Stomach (tissue), 9 donors: ENCODE measurements around the gene MEF2A. TPM values are rescaled to one million over a fixed set of nuclear protein-coding genes. Genes with fewer than 3 reads are reported as not detected.

Source experiments
- DNase-seq, 2 donors: peaks; one replicate each; pipeline versions ENCODE4 v3.0.0 to v3.0.0-alpha.2; 2013 to 2019
- H3K27ac ChIP-seq, 5 donors: fragments of 200-600 bp in 4 of 5; sonication (generic) in 4 of 5; one replicate each; pipeline ENCODE4 v1.5.1; 2013 to 2019; ENCODE audit warnings: mild to moderate bottlenecking in 1 of 5, moderate library complexity in 1 of 5
- H3K27me3 ChIP-seq, 3 donors: fragments of 200-600 bp; sonication (generic); one replicate each; pipeline ENCODE4 v1.5.1; 2017 to 2019; ENCODE audit warnings: mixed run types in 1 of 3
- H3K36me3 ChIP-seq, 4 donors: fragments of 200-600 bp; sonication (generic); 1 replicate in 3 of 4; 2 replicates in 1 of 4; pipeline ENCODE4 v1.5.1; 2016 to 2019
- H3K4me1 ChIP-seq, 4 donors: fragments of 200-600 bp; sonication (generic); one replicate each; pipeline ENCODE4 v1.5.1; 2016 to 2019
- H3K4me3 ChIP-seq, 4 donors: fragments of 200-600 bp; sonication (generic) in 3 of 4; one replicate each; pipeline ENCODE4 v1.5.1; 2016 to 2019; ENCODE audit warnings: mild to moderate bottlenecking in 1 of 4
- H3K9me3 ChIP-seq, 4 donors: fragments of 200-600 bp; sonication (generic); one replicate each; pipeline ENCODE4 v1.5.1; 2016 to 2019
- EP300 ChIP-seq: sonication (generic); formaldehyde crosslinking; IDR thresholded peaks from one replicate; pipeline ENCODE4 v1.6.1; 2017; ENCODE audit warnings: antibody characterized with exemption
- POLR2A ChIP-seq, 4 donors: fragments of 450-650 bp; IDR thresholded peaks; one replicate each; pipeline ENCODE4 v1.6.1; 2016; ENCODE audit warnings: antibody characterized with exemption in 4 of 4, control low read depth in 2 of 4, mild to moderate bottlenecking in 1 of 4, moderate library complexity in 1 of 4
- POLR2AphosphoS5 ChIP-seq, 3 donors: sonication (generic); formaldehyde crosslinking; IDR thresholded peaks; one replicate each; pipeline ENCODE4 v1.6.1; 2016; ENCODE audit warnings: antibody characterized with exemption in 3 of 3
- WGBS, 5 donors: extraction: QIAGEN DNeasy Blood & Tissue Kit in 3 of 5; methylation state at CpG; one replicate each; pipeline versions ENCODE4 v1.1.5 to v1.1.7; 2013 to 2018; 5-methylcytosine and 5-hydroxymethylcytosine counted together
- intact Hi-C: fragments of 100-400 bp; cut with DNase I; formaldehyde crosslinking; loops from one replicate; pipeline ENCODE4 v1.15.1; 2023; ENCODE audit warnings: low total_unique reads
- polyA plus RNA-seq, 3 donors: library from polyadenylated mRNA; stranded (reverse); fragments of 200-250 nt; gene quantifications; one replicate each; pipeline ENCODE4 v1.2.3, GENCODE V29; 2013
- total RNA-seq, 5 donors: library from RNA; depleted of rRNA; stranded (reverse); fragments of >200 nt; gene quantifications; one replicate each; pipeline versions ENCODE4 v1.1.0 to v1.2.3, GENCODE V29; 2014 to 2016
- TF ChIP-seq, protein P1 (sequence below), 7 experiments: fragments of 450-650 bp in 4 of 7; fragments of 200-600 bp in 3 of 7; sonication (generic) in 3 of 7; IDR thresholded peaks; one replicate each; pipeline ENCODE4 v1.5.1; 2016 to 2019; ENCODE audit warnings: antibody characterized with exemption in 7 of 7, control low read depth in 2 of 7, mild to moderate bottlenecking in 1 of 7
- donor health status: healthy with polysubstance abuse.
- donor health status: Bipolar disorder and iron deficiency.
- donor health status: healthy.

The MEF2A gene
- total and polyA plus RNA-seq, 8 donors: 11.0 to 85.2 (median 26.7) TPM

DNA sequence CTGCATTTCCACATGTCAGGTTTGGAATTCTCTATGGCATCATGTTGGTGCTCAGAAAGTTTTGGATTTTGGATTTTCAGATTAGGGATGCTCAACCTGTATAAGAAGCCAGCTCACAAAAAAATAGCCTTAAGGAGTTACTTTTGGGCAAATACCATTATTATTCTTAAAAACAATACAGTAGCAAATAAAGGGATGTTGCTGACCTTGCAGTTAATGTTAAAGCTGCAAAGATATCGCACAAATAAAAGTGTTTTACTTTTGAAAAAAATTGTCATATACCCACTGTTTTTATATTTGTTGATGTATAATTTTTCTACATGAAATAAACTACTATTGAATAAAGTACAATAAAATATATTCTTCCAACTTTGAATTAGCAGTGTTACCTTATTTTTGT, 107.3 kb downstream of the MEF2A start:
- no peak for DNase-seq
- H3K9me3 ChIP-seq: no peaks in the 10 kb centered on the region
- H3K4me3 ChIP-seq: no peak overlapping the region
- peaks cover 5 to 60% (median 44%) of the 10 kb centered on the region in 4 donors for H3K36me3 ChIP-seq
- H3K27me3 ChIP-seq: no peaks in the 10 kb centered on the region
- TF ChIP-seq POLR2A (IDR thresholded peaks at IDR 0.05): no peak
- TF ChIP-seq EP300: no peak
- TF ChIP-seq, protein P1, sequence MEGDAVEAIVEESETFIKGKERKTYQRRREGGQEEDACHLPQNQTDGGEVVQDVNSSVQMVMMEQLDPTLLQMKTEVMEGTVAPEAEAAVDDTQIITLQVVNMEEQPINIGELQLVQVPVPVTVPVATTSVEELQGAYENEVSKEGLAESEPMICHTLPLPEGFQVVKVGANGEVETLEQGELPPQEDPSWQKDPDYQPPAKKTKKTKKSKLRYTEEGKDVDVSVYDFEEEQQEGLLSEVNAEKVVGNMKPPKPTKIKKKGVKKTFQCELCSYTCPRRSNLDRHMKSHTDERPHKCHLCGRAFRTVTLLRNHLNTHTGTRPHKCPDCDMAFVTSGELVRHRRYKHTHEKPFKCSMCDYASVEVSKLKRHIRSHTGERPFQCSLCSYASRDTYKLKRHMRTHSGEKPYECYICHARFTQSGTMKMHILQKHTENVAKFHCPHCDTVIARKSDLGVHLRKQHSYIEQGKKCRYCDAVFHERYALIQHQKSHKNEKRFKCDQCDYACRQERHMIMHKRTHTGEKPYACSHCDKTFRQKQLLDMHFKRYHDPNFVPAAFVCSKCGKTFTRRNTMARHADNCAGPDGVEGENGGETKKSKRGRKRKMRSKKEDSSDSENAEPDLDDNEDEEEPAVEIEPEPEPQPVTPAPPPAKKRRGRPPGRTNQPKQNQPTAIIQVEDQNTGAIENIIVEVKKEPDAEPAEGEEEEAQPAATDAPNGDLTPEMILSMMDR (IDR thresholded peaks at IDR 0.05): no peak
- TF ChIP-seq POLR2AphosphoS5 (IDR thresholded peaks at IDR 0.05): no peak
- H3K4me1 ChIP-seq: peaks cover 0 to 13% (median 12%) of the 10 kb centered on the region in 4 donors
- no peak overlapping the region for H3K27ac ChIP-seq
- 96 to 100% (median 98%) methylated on average over 1 of the region's 1 CpG for WGBS, 5 donors
- intact Hi-C loops: no loop called here

DNA sequence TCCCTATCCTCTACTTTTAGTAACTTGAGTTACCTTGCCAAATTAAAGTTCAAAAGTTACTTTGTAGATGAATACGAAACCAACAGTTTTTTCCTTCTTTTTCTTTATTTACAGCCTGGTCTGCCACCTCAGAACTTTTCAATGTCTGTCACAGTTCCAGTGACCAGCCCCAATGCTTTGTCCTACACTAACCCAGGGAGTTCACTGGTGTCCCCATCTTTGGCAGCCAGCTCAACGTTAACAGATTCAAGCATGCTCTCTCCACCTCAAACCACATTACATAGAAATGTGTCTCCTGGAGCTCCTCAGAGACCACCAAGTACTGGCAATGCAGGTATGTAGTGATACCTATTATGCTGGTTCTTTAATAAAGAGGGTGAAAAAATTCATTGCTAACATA, 108.5 kb downstream of the MEF2A start:
- Histone ChIP-seq H3K4me3 (no peak overlapping the region), H3K9me3 (no peaks in the 10 kb centered on the region), H3K27me3 (no peaks in the 10 kb centered on the region), H3K27ac (no peak overlapping the region), H3K4me1 (peaks cover 0 to 2% (median under 1%) of the 10 kb centered on the region in 4 donors), H3K36me3 (peaks cover 10 to 71% (median 56%) of the 10 kb centered on the region in 4 donors)
- no peak for DNase-seq
- intact Hi-C loops: no loop called here
- TF ChIP-seq POLR2AphosphoS5 (IDR thresholded peaks at IDR 0.05): no peak
- TF ChIP-seq, protein P1 (IDR thresholded peaks at IDR 0.05): no peak
- TF ChIP-seq EP300: no peak
- no peak for TF ChIP-seq POLR2A (IDR thresholded peaks at IDR 0.05)
- WGBS, 5 donors: 85 to 93% (median 89%) methylated on average over 2 of the region's 2 CpGs

DNA sequence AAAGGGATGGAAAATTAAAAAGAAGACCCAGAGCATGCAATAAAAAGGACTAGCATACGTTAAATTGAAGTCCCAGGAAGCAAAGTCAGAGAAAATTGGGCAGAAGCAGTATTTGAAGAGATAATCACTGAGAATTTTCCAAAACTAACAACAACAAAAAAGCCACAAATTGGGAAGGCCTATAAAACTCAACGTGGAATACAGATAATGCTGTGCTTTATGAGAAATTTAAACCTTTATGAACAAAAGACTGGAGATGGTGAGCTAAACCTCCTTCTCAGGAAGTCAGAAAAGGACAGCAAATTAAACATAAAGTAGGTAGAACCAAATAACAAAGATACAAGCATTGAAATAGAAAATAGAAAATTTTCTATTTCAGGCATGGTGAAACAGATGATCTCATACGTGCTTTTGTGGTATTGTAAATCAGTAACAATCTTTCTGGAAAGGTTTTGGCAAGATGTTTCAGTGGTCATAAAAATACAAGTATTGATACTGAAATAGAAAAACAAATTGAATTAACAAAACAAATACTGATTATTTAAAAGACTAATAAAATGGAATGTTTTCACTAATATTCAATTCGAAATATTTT, 111.9 kb downstream of the MEF2A start:
- H3K4me1 ChIP-seq: peaks cover 0 to 6% (median 0%) of the 10 kb centered on the region in 4 donors
- no peaks in the 10 kb centered on the region for H3K27me3 ChIP-seq
- H3K4me3 ChIP-seq: no peak overlapping the region
- TF ChIP-seq POLR2AphosphoS5 (IDR thresholded peaks at IDR 0.05) (no peak), EP300 (no peak), POLR2A (IDR thresholded peaks at IDR 0.05) (no peak)
- TF ChIP-seq, protein P1 (IDR thresholded peaks at IDR 0.05): no peak
- peak overlapping the region in 1 of 5 donors; percentile 26 for H3K27ac ChIP-seq
- DNase-seq: no peak
- 83 to 88% (median 87%) methylated on average over 4 of the region's 4 CpGs for WGBS, 5 donors
- no peaks in the 10 kb centered on the region for H3K9me3 ChIP-seq
- peaks cover 10 to 68% (median 53%) of the 10 kb centered on the region in 4 donors for H3K36me3 ChIP-seq
- intact Hi-C loops: no loop called here

DNA sequence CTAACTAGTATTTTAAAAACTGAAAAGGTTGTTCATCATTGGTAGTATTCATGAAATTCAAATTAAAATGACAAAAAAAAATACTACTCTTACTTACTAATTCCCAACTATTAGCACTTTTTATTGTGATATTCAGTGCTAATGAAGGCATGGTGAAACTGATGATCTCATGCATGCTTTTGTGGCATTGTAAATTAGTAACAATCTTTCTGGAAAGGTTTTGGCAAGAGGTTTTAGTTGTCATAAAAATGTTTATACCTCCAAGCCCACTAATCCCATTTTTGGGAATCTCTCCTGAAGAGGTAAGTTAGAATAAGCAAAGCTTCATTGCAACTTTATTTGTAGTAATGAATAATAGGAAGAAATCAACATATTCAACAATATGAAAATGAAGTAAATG, 114.5 kb downstream of the MEF2A start:
- H3K4me1 ChIP-seq: peaks cover 0 to 9% (median 0%) of the 10 kb centered on the region in 4 donors
- intact Hi-C loops: no loop called here

More for the DNA sequence above, 114.5 kb downstream of the MEF2A start:
- Histone ChIP-seq H3K27ac (no peak overlapping the region), H3K27me3 (no peaks in the 10 kb centered on the region), H3K9me3 (no peaks in the 10 kb centered on the region), H3K4me3 (no peak overlapping the region), H3K36me3 (peaks cover 5 to 58% (median 51%) of the 10 kb centered on the region in 4 donors)
- DNase-seq: no peak
- TF ChIP-seq POLR2AphosphoS5 (IDR thresholded peaks at IDR 0.05) (no peak), EP300 (no peak), POLR2A (IDR thresholded peaks at IDR 0.05) (no peak)
- TF ChIP-seq, protein P1 (IDR thresholded peaks at IDR 0.05): no peak
